Liver (tissue), 9 donors: ENCODE data around the gene DSG3. TPM values are rescaled to one million over a fixed set of nuclear protein-coding genes. Genes with fewer than 3 reads are reported as not detected.

Source experiments
- DNase-seq: peaks from one replicate; pipeline ENCODE4 v3.0.0-alpha.2; 2017; ENCODE audit warnings: low spot score
- H3K27ac ChIP-seq, 2 donors: one replicate each; pipeline ENCODE4 v1.7.0; 2013; ENCODE audit warnings: inconsistent platforms in 2 of 2, low read length in 2 of 2, control low read depth in 1 of 2, low read depth in 1 of 2, mild to moderate bottlenecking in 1 of 2
- H3K27me3 ChIP-seq, 4 donors: one replicate each; pipeline versions ENCODE4 v1.6.1 to v1.7.0; 2013; ENCODE audit warnings: low read length in 3 of 4, inconsistent platforms in 1 of 4, mild to moderate bottlenecking in 1 of 4, moderate library complexity in 1 of 4; ENCODE audit not compliant: control insufficient read depth in 4 of 4, insufficient read depth in 4 of 4
- H3K36me3 ChIP-seq, 4 donors: one replicate each; pipeline versions ENCODE4 v1.6.1 to v1.7.0; 2013; ENCODE audit warnings: low read length in 3 of 4, mild to moderate bottlenecking in 3 of 4, low read depth in 1 of 4, moderate library complexity in 1 of 4; ENCODE audit not compliant: control insufficient read depth in 4 of 4, insufficient read depth in 3 of 4
- H3K4me1 ChIP-seq, 4 donors: one replicate each; pipeline versions ENCODE4 v1.6.1 to v1.7.0; 2013; ENCODE audit warnings: low read length in 3 of 4, mild to moderate bottlenecking in 3 of 4, moderate library complexity in 1 of 4; ENCODE audit not compliant: control insufficient read depth in 4 of 4, insufficient read depth in 4 of 4
- H3K4me3 ChIP-seq, 3 donors: one replicate each; pipeline versions ENCODE4 v1.6.1 to v1.7.0; 2013; ENCODE audit warnings: low read length in 3 of 3, control low read depth in 1 of 3, low read depth in 1 of 3, mild to moderate bottlenecking in 1 of 3
- H3K9ac ChIP-seq, 2 donors: one replicate each; pipeline ENCODE4 v1.7.0; 2013; ENCODE audit warnings: low read length in 2 of 2, mild to moderate bottlenecking in 2 of 2, moderate library complexity in 2 of 2, control low read depth in 1 of 2, low read depth in 1 of 2
- H3K9me3 ChIP-seq, 4 donors: one replicate each; pipeline versions ENCODE4 v1.6.1 to v1.7.0; 2013; ENCODE audit warnings: low read length in 3 of 4; ENCODE audit not compliant: control insufficient read depth in 4 of 4
- EGR1 ChIP-seq, 2 donors: IDR thresholded peaks; 2 replicates each; pipeline ENCODE4 v1.6.1; 2016 to 2018; ENCODE audit warnings: antibody characterized with exemption in 2 of 2, low read depth in 2 of 2
- FOXA1 ChIP-seq: IDR thresholded peaks from 2 replicates; pipeline ENCODE4 v1.6.1; 2016; ENCODE audit warnings: antibody characterized with exemption
- FOXA2 ChIP-seq: IDR thresholded peaks from 2 replicates; pipeline ENCODE4 v1.6.1; 2016; ENCODE audit warnings: antibody characterized with exemption
- GABPA ChIP-seq, 2 donors: IDR thresholded peaks in 1 of 2; conservative IDR thresholded peaks in 1 of 2; 2 replicates each; pipeline ENCODE4 v1.6.1; 2016; ENCODE audit warnings: antibody characterized with exemption in 2 of 2, mild to moderate bottlenecking in 1 of 2, moderate library complexity in 1 of 2
- HNF4A ChIP-seq, 2 donors: conservative IDR thresholded peaks; 2 replicates each; pipeline ENCODE4 v1.6.1; 2016; ENCODE audit warnings: antibody characterized with exemption in 2 of 2, mild to moderate bottlenecking in 2 of 2
- HNF4G ChIP-seq: IDR thresholded peaks from 2 replicates; pipeline ENCODE4 v1.6.1; 2016; ENCODE audit warnings: antibody characterized with exemption
- JUND ChIP-seq, 2 donors: IDR thresholded peaks; 2 replicates each; pipeline ENCODE4 v1.6.1; 2016; ENCODE audit warnings: antibody characterized with exemption in 2 of 2
- NR2F2 ChIP-seq: IDR thresholded peaks from 2 replicates; pipeline ENCODE4 v1.6.1; 2016; ENCODE audit warnings: antibody characterized with exemption
- RAD21 ChIP-seq, 2 donors: IDR thresholded peaks; 2 replicates each; pipeline ENCODE4 v1.6.1; 2016; ENCODE audit warnings: antibody characterized with exemption in 2 of 2, mild to moderate bottlenecking in 2 of 2
- RXRA ChIP-seq, 2 donors: IDR thresholded peaks; 2 replicates each; pipeline ENCODE4 v1.6.1; 2017 to 2018; ENCODE audit warnings: antibody characterized with exemption in 2 of 2, mild to moderate bottlenecking in 1 of 2
- SP1 ChIP-seq: IDR thresholded peaks from 2 replicates; pipeline ENCODE4 v1.6.1; 2018; ENCODE audit warnings: antibody characterized with exemption, mild to moderate bottlenecking
- TAF1 ChIP-seq: conservative IDR thresholded peaks from 2 replicates; pipeline ENCODE4 v1.6.1; 2016; ENCODE audit warnings: antibody characterized with exemption, mild to moderate bottlenecking
- YY1 ChIP-seq: IDR thresholded peaks from 2 replicates; pipeline ENCODE4 v1.6.1; 2016; ENCODE audit warnings: antibody characterized with exemption, mild to moderate bottlenecking
- WGBS: extraction: QIAGEN DNeasy Blood & Tissue Kit; methylation state at CpG from one replicate; pipeline ENCODE4 v1.1.7; 2013; 5-methylcytosine and 5-hydroxymethylcytosine counted together
- polyA plus RNA-seq, 2 donors: library from polyadenylated mRNA; stranded (reverse) in 1 of 2; unstranded in 1 of 2; fragments of 200-250 nt in 1 of 2; fragments of >200 nt in 1 of 2; fragmentation: Nextera tagmentation in 1 of 2; extraction: Ambion mirVana in 1 of 2; gene quantifications; one replicate each; pipeline versions ENCODE4 v1.2.1 to v1.2.3, GENCODE V29; 2013 to 2015
- total RNA-seq, 2 donors: library from RNA; depleted of rRNA; stranded (reverse); fragments of >200 nt; gene quantifications; one replicate each; pipeline ENCODE4 v1.2.3, GENCODE V29; 2014
- TF ChIP-seq, protein P1 (sequence below): IDR thresholded peaks from 2 replicates; pipeline ENCODE4 v1.6.1; 2016; ENCODE audit warnings: antibody characterized with exemption, mild to moderate bottlenecking
- TF ChIP-seq, protein P2 (sequence below): IDR thresholded peaks from 2 replicates; pipeline ENCODE4 v1.6.1; 2016; ENCODE audit warnings: antibody characterized with exemption
- TF ChIP-seq, protein P3 (sequence below): IDR thresholded peaks from 2 replicates; pipeline ENCODE4 v1.6.1; 2016; ENCODE audit warnings: antibody characterized with exemption
- TF ChIP-seq, protein P4 (sequence below): fragments of 150-350 bp; IDR thresholded peaks from 2 replicates; pipeline ENCODE4 v1.5.1; 2017; ENCODE audit warnings: improper control_type of control experiment, low read depth, low read length; ENCODE audit not compliant: missing input control
- TF ChIP-seq, protein P5 (sequence below): IDR thresholded peaks from 2 replicates; pipeline ENCODE4 v1.6.1; 2016; ENCODE audit warnings: antibody characterized with exemption
- donor health status: healthy.
- donor health status: healthy.
- donor health status: healthy.
- donor health status: healthy.
- donor health status: healthy.

Gene DSG3
- total and polyA plus RNA-seq, 4 donors: not detected

DNA sequence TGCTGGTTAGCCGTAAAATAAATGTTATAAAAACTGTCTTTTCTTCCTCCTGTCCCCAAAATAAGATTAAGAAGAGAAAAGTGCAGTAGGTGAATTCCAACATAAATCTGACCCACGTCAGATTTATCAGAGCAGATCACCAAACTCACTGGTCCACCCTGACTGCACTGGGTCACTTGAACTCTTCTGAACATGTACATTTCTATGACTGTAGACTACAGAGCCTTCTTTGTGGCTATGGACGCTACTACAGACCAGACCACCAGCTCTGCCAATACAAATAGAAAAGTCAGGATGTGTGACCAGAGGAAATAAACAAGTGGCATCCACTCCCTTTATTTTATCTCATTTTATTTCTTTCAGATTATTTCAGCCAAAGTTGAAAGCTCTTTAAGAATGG, 62.0 kb downstream of the DSG3 start:
- no peak overlapping the region for H3K9ac ChIP-seq
- H3K9me3 ChIP-seq: no peaks in the 10 kb centered on the region
- H3K36me3 ChIP-seq: no peaks in the 10 kb centered on the region
- no peak for DNase-seq
- no peaks in the 10 kb centered on the region for H3K27me3 ChIP-seq
- no peak overlapping the region for H3K4me3 ChIP-seq
- TF ChIP-seq HNF4A (conservative IDR thresholded peaks at IDR 0.05) (no peak), TAF1 (no peak), JUND (IDR thresholded peaks at IDR 0.05) (no peak), GABPA (IDR thresholded peaks at IDR 0.05 in 1 of 2, conservative IDR thresholded peaks at IDR 0.05 in 1 of 2) (no peak), NR2F2 (no peak), SP1 (no peak), EGR1 (IDR thresholded peaks at IDR 0.05; ENCODE audit: low read depth in 2 of 2) (no peak), YY1 (no peak), FOXA1 (no peak), FOXA2 (no peak)
- TF ChIP-seq, protein P1, sequence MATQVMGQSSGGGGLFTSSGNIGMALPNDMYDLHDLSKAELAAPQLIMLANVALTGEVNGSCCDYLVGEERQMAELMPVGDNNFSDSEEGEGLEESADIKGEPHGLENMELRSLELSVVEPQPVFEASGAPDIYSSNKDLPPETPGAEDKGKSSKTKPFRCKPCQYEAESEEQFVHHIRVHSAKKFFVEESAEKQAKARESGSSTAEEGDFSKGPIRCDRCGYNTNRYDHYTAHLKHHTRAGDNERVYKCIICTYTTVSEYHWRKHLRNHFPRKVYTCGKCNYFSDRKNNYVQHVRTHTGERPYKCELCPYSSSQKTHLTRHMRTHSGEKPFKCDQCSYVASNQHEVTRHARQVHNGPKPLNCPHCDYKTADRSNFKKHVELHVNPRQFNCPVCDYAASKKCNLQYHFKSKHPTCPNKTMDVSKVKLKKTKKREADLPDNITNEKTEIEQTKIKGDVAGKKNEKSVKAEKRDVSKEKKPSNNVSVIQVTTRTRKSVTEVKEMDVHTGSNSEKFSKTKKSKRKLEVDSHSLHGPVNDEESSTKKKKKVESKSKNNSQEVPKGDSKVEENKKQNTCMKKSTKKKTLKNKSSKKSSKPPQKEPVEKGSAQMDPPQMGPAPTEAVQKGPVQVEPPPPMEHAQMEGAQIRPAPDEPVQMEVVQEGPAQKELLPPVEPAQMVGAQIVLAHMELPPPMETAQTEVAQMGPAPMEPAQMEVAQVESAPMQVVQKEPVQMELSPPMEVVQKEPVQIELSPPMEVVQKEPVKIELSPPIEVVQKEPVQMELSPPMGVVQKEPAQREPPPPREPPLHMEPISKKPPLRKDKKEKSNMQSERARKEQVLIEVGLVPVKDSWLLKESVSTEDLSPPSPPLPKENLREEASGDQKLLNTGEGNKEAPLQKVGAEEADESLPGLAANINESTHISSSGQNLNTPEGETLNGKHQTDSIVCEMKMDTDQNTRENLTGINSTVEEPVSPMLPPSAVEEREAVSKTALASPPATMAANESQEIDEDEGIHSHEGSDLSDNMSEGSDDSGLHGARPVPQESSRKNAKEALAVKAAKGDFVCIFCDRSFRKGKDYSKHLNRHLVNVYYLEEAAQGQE: no peak
- TF ChIP-seq, protein P2, sequence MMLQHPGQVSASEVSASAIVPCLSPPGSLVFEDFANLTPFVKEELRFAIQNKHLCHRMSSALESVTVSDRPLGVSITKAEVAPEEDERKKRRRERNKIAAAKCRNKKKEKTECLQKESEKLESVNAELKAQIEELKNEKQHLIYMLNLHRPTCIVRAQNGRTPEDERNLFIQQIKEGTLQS: no peak
- TF ChIP-seq, protein P3, sequence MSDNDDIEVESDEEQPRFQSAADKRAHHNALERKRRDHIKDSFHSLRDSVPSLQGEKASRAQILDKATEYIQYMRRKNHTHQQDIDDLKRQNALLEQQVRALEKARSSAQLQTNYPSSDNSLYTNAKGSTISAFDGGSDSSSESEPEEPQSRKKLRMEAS: no peak
- H3K27ac ChIP-seq: no peak overlapping the region
- WGBS: 74% methylated on average over 3 of the region's 3 CpGs
- no peaks in the 10 kb centered on the region for H3K4me1 ChIP-seq

DNA sequence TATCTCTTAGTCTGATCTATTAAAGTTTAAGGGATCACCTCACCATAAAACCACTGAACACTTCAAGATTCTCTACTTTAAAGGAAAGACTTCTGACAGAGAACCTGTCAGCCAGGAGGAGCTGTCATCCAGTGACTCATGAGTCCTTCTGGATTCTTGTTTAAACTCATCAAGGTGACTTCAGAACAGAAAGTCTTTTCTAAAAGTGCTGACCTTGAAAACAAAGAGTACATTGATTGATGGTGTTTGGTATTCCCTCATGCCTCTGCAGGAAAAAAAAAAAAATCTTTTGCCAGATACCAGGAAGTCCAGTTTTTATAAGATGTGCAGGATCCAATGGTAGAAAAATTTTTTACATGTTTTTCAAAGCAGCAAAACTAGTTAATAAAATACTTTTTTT, 62.8 kb downstream of the DSG3 start:
- no peaks in the 10 kb centered on the region for H3K36me3 ChIP-seq
- no peaks in the 10 kb centered on the region for H3K9me3 ChIP-seq
- H3K27me3 ChIP-seq: no peaks in the 10 kb centered on the region
- no peak for DNase-seq
- TF ChIP-seq FOXA1: no peak
- TF ChIP-seq, protein P3: no peak
- no peak for TF ChIP-seq JUND (IDR thresholded peaks at IDR 0.05)
- no peak for TF ChIP-seq HNF4A (conservative IDR thresholded peaks at IDR 0.05)
- no peak for TF ChIP-seq GABPA (IDR thresholded peaks at IDR 0.05 in 1 of 2, conservative IDR thresholded peaks at IDR 0.05 in 1 of 2)
- TF ChIP-seq YY1: no peak
- no peak for TF ChIP-seq TAF1
- no peak for TF ChIP-seq EGR1 (IDR thresholded peaks at IDR 0.05; ENCODE audit: low read depth in 2 of 2)
- TF ChIP-seq, protein P4, sequence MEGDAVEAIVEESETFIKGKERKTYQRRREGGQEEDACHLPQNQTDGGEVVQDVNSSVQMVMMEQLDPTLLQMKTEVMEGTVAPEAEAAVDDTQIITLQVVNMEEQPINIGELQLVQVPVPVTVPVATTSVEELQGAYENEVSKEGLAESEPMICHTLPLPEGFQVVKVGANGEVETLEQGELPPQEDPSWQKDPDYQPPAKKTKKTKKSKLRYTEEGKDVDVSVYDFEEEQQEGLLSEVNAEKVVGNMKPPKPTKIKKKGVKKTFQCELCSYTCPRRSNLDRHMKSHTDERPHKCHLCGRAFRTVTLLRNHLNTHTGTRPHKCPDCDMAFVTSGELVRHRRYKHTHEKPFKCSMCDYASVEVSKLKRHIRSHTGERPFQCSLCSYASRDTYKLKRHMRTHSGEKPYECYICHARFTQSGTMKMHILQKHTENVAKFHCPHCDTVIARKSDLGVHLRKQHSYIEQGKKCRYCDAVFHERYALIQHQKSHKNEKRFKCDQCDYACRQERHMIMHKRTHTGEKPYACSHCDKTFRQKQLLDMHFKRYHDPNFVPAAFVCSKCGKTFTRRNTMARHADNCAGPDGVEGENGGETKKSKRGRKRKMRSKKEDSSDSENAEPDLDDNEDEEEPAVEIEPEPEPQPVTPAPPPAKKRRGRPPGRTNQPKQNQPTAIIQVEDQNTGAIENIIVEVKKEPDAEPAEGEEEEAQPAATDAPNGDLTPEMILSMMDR: no peak
- TF ChIP-seq, protein P5, sequence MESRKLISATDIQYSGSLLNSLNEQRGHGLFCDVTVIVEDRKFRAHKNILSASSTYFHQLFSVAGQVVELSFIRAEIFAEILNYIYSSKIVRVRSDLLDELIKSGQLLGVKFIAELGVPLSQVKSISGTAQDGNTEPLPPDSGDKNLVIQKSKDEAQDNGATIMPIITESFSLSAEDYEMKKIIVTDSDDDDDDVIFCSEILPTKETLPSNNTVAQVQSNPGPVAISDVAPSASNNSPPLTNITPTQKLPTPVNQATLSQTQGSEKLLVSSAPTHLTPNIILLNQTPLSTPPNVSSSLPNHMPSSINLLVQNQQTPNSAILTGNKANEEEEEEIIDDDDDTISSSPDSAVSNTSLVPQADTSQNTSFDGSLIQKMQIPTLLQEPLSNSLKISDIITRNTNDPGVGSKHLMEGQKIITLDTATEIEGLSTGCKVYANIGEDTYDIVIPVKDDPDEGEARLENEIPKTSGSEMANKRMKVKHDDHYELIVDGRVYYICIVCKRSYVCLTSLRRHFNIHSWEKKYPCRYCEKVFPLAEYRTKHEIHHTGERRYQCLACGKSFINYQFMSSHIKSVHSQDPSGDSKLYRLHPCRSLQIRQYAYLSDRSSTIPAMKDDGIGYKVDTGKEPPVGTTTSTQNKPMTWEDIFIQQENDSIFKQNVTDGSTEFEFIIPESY: no peak
- TF ChIP-seq RXRA (IDR thresholded peaks at IDR 0.05): no peak
- TF ChIP-seq FOXA2: no peak
- TF ChIP-seq, protein P2: no peak
- TF ChIP-seq SP1: no peak
- TF ChIP-seq HNF4G: no peak
- TF ChIP-seq NR2F2: no peak
- TF ChIP-seq, protein P1: no peak
- no peak for TF ChIP-seq RAD21 (IDR thresholded peaks at IDR 0.05)
- H3K4me3 ChIP-seq: no peak overlapping the region
- H3K4me1 ChIP-seq: no peaks in the 10 kb centered on the region
- no peak overlapping the region for H3K27ac ChIP-seq
- no peak overlapping the region for H3K9ac ChIP-seq
